B cell (primary cell): ENCODE measurements around the gene SH2D3C. TPM values are rescaled to one million over a fixed set of nuclear protein-coding genes. Genes with fewer than 3 reads are reported as not detected.

Source experiments
- ATAC-seq: fragments of 200-7000 bp; cut with Tn5 transposase; one replicate; pipeline ENCODE4 v1.10.0; 2021; ENCODE audit warnings: low read depth, mild to moderate bottlenecking, moderate number of reproducible peaks, moderate library complexity
- CTCF ChIA-PET: fragments of 350-600 bp; sonication (Branson Sonifier 250); formaldehyde crosslinking; loops from one replicate; lab custom pipeline; 2021; ENCODE audit warnings: antibody characterized with exemption, inconsistent platforms; lab: Charles Lee
- POLR2A ChIA-PET: fragments of 350-600 bp; sonication (Branson Sonifier 250); formaldehyde crosslinking; loops from one replicate; lab custom pipeline; 2021; ENCODE audit warnings: antibody characterized with exemption; lab: Charles Lee
- DNase-seq: peaks from one replicate; pipeline ENCODE4 v3.0.0; 2013
- H2AFZ ChIP-seq: 2 replicates; pipeline ENCODE4 v1.6.1; 2012; ENCODE audit warnings: mild to moderate bottlenecking, low read depth, low read length; ENCODE audit not compliant: insufficient read depth, poor library complexity, severe bottlenecking
- H3K27ac ChIP-seq, 2 donors: 1 replicate in 1 of 2; 2 replicates in 1 of 2; pipeline ENCODE4 v1.5.1; 2012 to 2013; ENCODE audit warnings: low read length in 2 of 2, mild to moderate bottlenecking in 2 of 2, moderate library complexity in 1 of 2
- H3K27me3 ChIP-seq, 4 experiments: fragments of 200-600 bp in 1 of 4; sonication (generic) in 1 of 4; replicated peaks in 1 of 4; 1 replicate in 2 of 4; 2 replicates in 2 of 4; pipeline versions ENCODE4 v1.6.1 to v1.7.0; 2013 to 2016; ENCODE audit warnings: low read length in 3 of 4, mild to moderate bottlenecking in 2 of 4, mixed read lengths in 1 of 4, moderate library complexity in 1 of 4; ENCODE audit not compliant: insufficient read depth in 4 of 4, control insufficient read depth in 3 of 4; ENCODE audit errors: control extremely low read depth in 1 of 4
- H3K36me3 ChIP-seq, 2 experiments: replicated peaks in 1 of 2; 1 replicate in 1 of 2; 2 replicates in 1 of 2; pipeline versions ENCODE4 v1.6.1 to v1.7.1; 2013; ENCODE audit warnings: low read length in 1 of 2; ENCODE audit not compliant: insufficient read depth in 2 of 2, control insufficient read depth in 1 of 2; ENCODE audit errors: control extremely low read depth in 1 of 2, extremely low read depth in 1 of 2
- H3K4me1 ChIP-seq, 2 donors: fragments of 200-600 bp in 1 of 2; sonication (generic) in 1 of 2; 1 replicate in 1 of 2; 2 replicates in 1 of 2; pipeline versions ENCODE4 v1.5.1 to v1.6.1; 2013 to 2017; ENCODE audit warnings: low read length in 2 of 2; ENCODE audit not compliant: control insufficient read depth in 2 of 2, insufficient read depth in 2 of 2
- H3K4me2 ChIP-seq: replicated peaks from 2 replicates; pipeline ENCODE3; 2012; ENCODE audit warnings: mild to moderate bottlenecking, low read depth, low read length; ENCODE audit not compliant: poor library complexity, severe bottlenecking
- H3K4me3 ChIP-seq, 5 experiments: fragments of 200-600 bp in 1 of 5; sonication (generic) in 1 of 5; 1 replicate in 3 of 5; 2 replicates in 2 of 5; pipeline versions ENCODE4 v1.5.1 to v1.7.0; 2011 to 2016; ENCODE audit warnings: low read length in 4 of 5, mild to moderate bottlenecking in 4 of 5, low read depth in 2 of 5, control low read depth in 1 of 5, moderate library complexity in 1 of 5; ENCODE audit not compliant: insufficient read depth in 1 of 5; ENCODE audit errors: control extremely low read depth in 1 of 5, extremely low read depth in 1 of 5
- H3K79me2 ChIP-seq: fragments of 200-600 bp; sonication (generic); one replicate; pipeline ENCODE4 v1.6.0; 2016; ENCODE audit warnings: low read length; ENCODE audit not compliant: control insufficient read depth, insufficient read depth
- H3K9ac ChIP-seq: fragments of 200-600 bp; sonication (generic); 2 replicates; pipeline ENCODE4 v1.6.1; 2017; ENCODE audit warnings: mild to moderate bottlenecking, low read length, moderate library complexity
- H3K9me3 ChIP-seq, 3 donors: one replicate each; pipeline versions ENCODE4 v1.6.1 to v1.7.1; 2013; ENCODE audit warnings: low read length in 2 of 3; ENCODE audit not compliant: control insufficient read depth in 2 of 3, insufficient read depth in 1 of 3; ENCODE audit errors: control extremely low read depth in 1 of 3
- H4K20me1 ChIP-seq: 2 replicates; pipeline ENCODE4 v1.6.0; 2012; ENCODE audit warnings: mild to moderate bottlenecking, low read length; ENCODE audit not compliant: insufficient read depth, control insufficient read depth, poor library complexity, severe bottlenecking
- H3K27ac Mint-ChIP-seq: one replicate; pipeline ENCODE4 v1.8.0; 2021; ENCODE audit warnings: mixed read lengths
- H3K27me3 Mint-ChIP-seq: one replicate; pipeline ENCODE4 v1.8.0; 2021; ENCODE audit warnings: mixed read lengths
- H3K4me1 Mint-ChIP-seq: one replicate; pipeline ENCODE4 v1.8.0; 2021; ENCODE audit warnings: mixed read lengths
- H3K4me3 Mint-ChIP-seq: one replicate; pipeline ENCODE4 v1.8.0; 2021; ENCODE audit warnings: mixed read lengths
- H3K9me3 Mint-ChIP-seq: one replicate; pipeline ENCODE4 v1.8.0; 2022; ENCODE audit warnings: mixed read lengths; ENCODE audit not compliant: insufficient read depth
- EZH2 ChIP-seq: IDR thresholded peaks from 2 replicates; pipeline ENCODE4 v1.6.1; 2012; ENCODE audit warnings: borderline replicate concordance, low read depth, mild to moderate bottlenecking, moderate library complexity, low read length; ENCODE audit not compliant: insufficient read depth, poor library complexity, severe bottlenecking
- WGBS: methylation state at CpG from one replicate; pipeline ENCODE4 v1.1.5; 2013; ENCODE audit warnings: missing lambda C conversion rate; ENCODE audit not compliant: insufficient coverage; 5-methylcytosine and 5-hydroxymethylcytosine counted together
- intact Hi-C: fragments of 100-400 bp; cut with micrococcal nuclease; formaldehyde crosslinking; loops from one replicate; pipeline ENCODE4 v1.10.0; 2022
- polyA plus RNA-seq: library from polyadenylated mRNA; depleted of rRNA; stranded (reverse); fragments of >200 nt; gene quantifications from 2 replicates; pipeline ENCODE4 v1.2.3, GENCODE V29; 2012
- total RNA-seq, 2 donors: library from RNA; stranded (reverse); fragments of 120-200 nt in 1 of 2; gene quantifications; 1 replicate in 1 of 2; 2 replicates in 1 of 2; pipeline versions ENCODE4 v1.2.3 to v1.2.4, GENCODE V29; 2013 to 2022
- TF ChIP-seq, protein P1 (sequence below): fragments of 200-600 bp; IDR thresholded peaks from one replicate; pipeline ENCODE4 v1.8.0; 2022; ENCODE audit warnings: antibody characterized with exemption, mild to moderate bottlenecking

Gene SH2D3C
- total and polyA plus RNA-seq, 2 donors (not counting 1 experiment from before 2014, with no cell fraction given): 66.3 to 85.5 TPM

DNA sequence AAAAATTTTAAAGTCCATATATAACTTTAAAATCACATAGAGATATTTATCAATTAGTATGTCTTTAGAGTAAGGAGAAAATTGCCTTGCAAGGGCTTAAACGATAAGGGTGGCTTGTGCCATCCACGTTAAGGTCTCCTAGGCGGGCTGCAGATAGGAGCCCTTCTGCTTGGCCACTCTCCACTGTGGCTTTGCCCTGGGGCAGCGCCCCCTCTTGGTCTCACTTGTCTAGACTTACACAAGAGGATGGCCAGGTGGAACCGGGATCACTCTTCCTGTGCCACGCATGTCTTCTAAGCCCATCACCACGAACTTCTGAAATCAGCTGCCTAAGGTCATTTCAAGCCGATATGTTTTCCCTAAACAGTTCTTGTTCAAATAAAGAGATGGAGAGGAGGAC is 27.2 kb upstream of the SH2D3C start:
- H3K79me2 ChIP-seq: peaks cover 48% of the 10 kb centered on the region
- no peaks in the 10 kb centered on the region for H3K9me3 Mint-ChIP-seq
- peak overlapping the region; percentile 10 for H3K27ac Mint-ChIP-seq
- no peak overlapping the region for H3K9ac ChIP-seq
- DNase-seq: no peak
- no peaks in the 10 kb centered on the region for H3K27me3 Mint-ChIP-seq
- intact Hi-C loops: no loop called here
- ChIA-PET CTCF (interaction anchor here (1.6 kb wide), 1 partner anchor 12 kb away, joined by 3 read pairs; no protein-coding TSS in a partner anchor), POLR2A (no interaction called here)
- H3K36me3 ChIP-seq: peaks cover 0 to 44% of the 10 kb centered on the region in 2 experiments
- no peak overlapping the region for H2AFZ ChIP-seq
- ATAC-seq: no peak
- no peaks in the 10 kb centered on the region for H3K9me3 ChIP-seq
- no peak overlapping the region for H3K4me2 ChIP-seq
- peaks cover 8% of the 10 kb centered on the region for H4K20me1 ChIP-seq
- no peak overlapping the region for H3K4me3 Mint-ChIP-seq
- WGBS: 91% methylated on average over 4 of the region's 8 CpGs
- no peak overlapping the region for H3K4me3 ChIP-seq
- H3K27ac ChIP-seq: no peak overlapping the region
- peaks cover 17 to 24% of the 10 kb centered on the region in 2 donors for H3K4me1 ChIP-seq
- TF ChIP-seq EZH2: no peak
- TF ChIP-seq, protein P1, sequence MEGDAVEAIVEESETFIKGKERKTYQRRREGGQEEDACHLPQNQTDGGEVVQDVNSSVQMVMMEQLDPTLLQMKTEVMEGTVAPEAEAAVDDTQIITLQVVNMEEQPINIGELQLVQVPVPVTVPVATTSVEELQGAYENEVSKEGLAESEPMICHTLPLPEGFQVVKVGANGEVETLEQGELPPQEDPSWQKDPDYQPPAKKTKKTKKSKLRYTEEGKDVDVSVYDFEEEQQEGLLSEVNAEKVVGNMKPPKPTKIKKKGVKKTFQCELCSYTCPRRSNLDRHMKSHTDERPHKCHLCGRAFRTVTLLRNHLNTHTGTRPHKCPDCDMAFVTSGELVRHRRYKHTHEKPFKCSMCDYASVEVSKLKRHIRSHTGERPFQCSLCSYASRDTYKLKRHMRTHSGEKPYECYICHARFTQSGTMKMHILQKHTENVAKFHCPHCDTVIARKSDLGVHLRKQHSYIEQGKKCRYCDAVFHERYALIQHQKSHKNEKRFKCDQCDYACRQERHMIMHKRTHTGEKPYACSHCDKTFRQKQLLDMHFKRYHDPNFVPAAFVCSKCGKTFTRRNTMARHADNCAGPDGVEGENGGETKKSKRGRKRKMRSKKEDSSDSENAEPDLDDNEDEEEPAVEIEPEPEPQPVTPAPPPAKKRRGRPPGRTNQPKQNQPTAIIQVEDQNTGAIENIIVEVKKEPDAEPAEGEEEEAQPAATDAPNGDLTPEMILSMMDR: peak; percentile 34
- no peaks in the 10 kb centered on the region for H3K27me3 ChIP-seq
- H3K4me1 Mint-ChIP-seq: peaks cover 27% of the 10 kb centered on the region

GRCh38 chr9:127803507-127804352 is 25.3 kb upstream of the SH2D3C start:
- H3K9me3 ChIP-seq: no peaks in the 10 kb centered on the region
- peak overlapping the region; percentile 65 to 96 (median 88) for H3K4me3 ChIP-seq
- peaks cover 0 to 29% of the 10 kb centered on the region in 2 experiments for H3K36me3 ChIP-seq
- H3K27ac ChIP-seq: peak overlapping the region; percentile 65 to 90
- peaks cover 50% of the 10 kb centered on the region for H3K79me2 ChIP-seq
- peak overlapping the region; percentile 91 for H2AFZ ChIP-seq
- H3K9ac ChIP-seq: peak overlapping the region; percentile 98
- H4K20me1 ChIP-seq: peaks cover 8% of the 10 kb centered on the region
- CTCF ChIA-PET: interaction anchor here (0.5 to 2.5 kb wide), 6 partner anchors 61 to 143 kb away, joined by 3 to 16 read pairs (median 4); no protein-coding TSS in a partner anchor
- H3K4me2 ChIP-seq: peak overlapping the region; percentile 98
- ATAC-seq (no peak), DNase-seq (peak; percentile 47)
- H3K27ac Mint-ChIP-seq: peak overlapping the region; percentile 92
- no peaks in the 10 kb centered on the region for H3K9me3 Mint-ChIP-seq
- peaks cover 27% of the 10 kb centered on the region for H3K4me1 Mint-ChIP-seq
- H3K4me1 ChIP-seq: peaks cover 17 to 24% of the 10 kb centered on the region in 2 donors
- peak overlapping the region; percentile 91 for H3K4me3 Mint-ChIP-seq
- 50% methylated on average over 12 of the region's 18 CpGs for WGBS
- H3K27me3 Mint-ChIP-seq: no peaks in the 10 kb centered on the region
- POLR2A ChIA-PET: no interaction called here
- no peaks in the 10 kb centered on the region for H3K27me3 ChIP-seq
- TF ChIP-seq, protein P1: no peak
- TF ChIP-seq EZH2: no peak
- intact Hi-C loops: loop anchor here (2.0 kb wide), 2 partner anchors 61 to 407 kb away; partner anchors contain the start of gene SLC2A8
